ENCODE results near the gene PDLIM5.

PDLIM5 gene

GRCh38 chr4:94649381-94650133, 197.8 kb downstream of the PDLIM5 start:
- no peak for TF ChIP-seq CTCF (IDR thresholded peaks at IDR 0.05; ENCODE audit: low read depth, low read length, missing control alignments)
- no peak overlapping the region for H3K4me3 ChIP-seq (ENCODE audit: low read depth, low read length)
- no peak for DNase-seq (ENCODE audit: low read depth)

GRCh38 chr4:94650134-94650495, 198.4 kb downstream of the PDLIM5 start:
- no peak for DNase-seq (ENCODE audit: low read depth)
- no peak for TF ChIP-seq CTCF (IDR thresholded peaks at IDR 0.05; ENCODE audit: low read depth, low read length, missing control alignments)
- H3K4me3 ChIP-seq (ENCODE audit: low read depth, low read length) = no peak overlapping the region

- no peak for TF ChIP-seq CTCF (IDR thresholded peaks at IDR 0.05; ENCODE audit: low read depth, low read length, missing control alignments)
- DNase-seq (ENCODE audit: low read depth) = no peak
- H3K4me3 ChIP-seq (ENCODE audit: low read depth, low read length) = no peak overlapping the region
Observed at GRCh38 chr4:94650690-94651089, 198.9 kb downstream of the PDLIM5 start.

DNA sequence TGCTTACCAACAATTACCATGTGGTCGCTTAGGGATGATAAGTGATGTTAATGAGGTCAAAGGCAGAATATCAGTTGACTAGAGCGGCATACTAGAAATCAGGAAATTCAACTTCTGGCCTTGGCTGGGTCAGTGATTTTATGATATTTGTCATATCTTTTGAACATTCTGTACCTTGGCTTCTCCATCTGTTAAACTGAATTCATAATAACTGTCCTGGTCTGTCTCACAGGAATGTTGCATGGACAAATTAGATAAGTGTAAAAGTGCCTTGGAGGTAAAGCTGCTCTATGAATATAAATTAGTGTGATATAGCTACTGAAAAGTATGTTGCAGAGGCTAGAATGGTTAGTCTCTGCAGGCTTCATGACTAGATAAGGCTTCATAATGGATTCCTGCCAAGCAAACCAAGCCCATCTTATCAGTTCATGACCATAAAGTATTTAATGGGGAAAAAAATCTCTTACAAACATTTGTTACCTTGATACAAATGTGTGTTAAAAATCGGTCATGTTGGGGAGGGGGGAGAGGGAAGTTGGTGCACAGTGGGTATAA, 201.4 kb downstream of the PDLIM5 start:
- no peak for TF ChIP-seq CTCF (IDR thresholded peaks at IDR 0.05; ENCODE audit: low read depth, low read length, missing control alignments)
- DNase-seq (ENCODE audit: low read depth) = no peak
- H3K4me3 ChIP-seq (ENCODE audit: low read depth, low read length) = no peak overlapping the region

DNA sequence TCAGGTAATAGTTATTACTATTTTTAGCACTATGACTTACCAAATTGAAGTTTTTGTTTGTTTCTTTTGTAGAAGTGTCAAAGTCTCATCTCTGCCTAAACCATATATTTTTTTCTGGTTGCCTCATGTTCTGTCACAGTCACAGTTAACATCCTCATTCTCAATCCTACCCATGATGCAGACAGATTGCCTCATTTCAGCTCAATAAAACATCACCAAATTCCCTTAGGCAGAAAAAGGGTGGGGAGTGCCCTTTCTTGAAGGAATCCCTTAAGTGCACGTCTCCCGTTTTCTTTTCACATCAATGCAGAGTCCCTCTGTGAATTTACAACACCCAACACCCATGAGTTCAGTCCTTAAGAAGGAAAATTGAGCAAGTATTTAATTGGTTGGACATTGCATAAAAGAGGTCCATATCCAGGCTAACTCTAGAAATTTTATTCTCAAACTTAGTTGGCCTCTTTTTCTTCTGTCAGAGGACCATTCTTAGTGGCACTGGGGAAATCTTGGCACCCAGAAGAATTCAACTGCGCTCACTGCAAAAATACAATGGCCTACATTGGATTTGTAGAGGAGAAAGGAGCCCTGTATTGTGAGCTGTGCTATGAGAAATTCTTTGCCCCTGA, 202.4 kb downstream of the PDLIM5 start:
- no peak for DNase-seq (ENCODE audit: low read depth)
- no peak overlapping the region for H3K4me3 ChIP-seq (ENCODE audit: low read depth, low read length)
- TF ChIP-seq CTCF (IDR thresholded peaks at IDR 0.05; ENCODE audit: low read depth, low read length, missing control alignments) = no peak

DNA sequence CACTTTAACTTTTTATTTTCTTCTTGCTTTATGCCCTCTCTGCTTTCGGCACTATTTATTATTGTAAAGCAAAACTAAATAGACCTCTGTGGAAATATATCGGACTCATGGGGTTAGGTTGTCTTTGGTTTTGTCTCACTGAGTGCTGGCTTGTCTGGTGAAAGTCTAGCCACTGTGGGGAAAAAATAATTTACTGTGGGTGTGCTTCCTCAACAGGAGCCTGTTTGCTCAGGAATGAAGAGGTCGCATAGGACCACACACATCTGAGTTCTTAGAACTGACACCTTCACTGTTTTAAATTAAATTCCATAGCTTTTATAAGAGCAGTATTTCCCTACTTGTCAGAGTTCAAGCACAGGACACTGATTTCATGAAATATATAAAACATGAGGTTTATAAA, 203.0 kb downstream of the PDLIM5 start:
- no peak for DNase-seq (ENCODE audit: low read depth)
- H3K4me3 ChIP-seq (ENCODE audit: low read depth, low read length) = no peak overlapping the region
- no peak for TF ChIP-seq CTCF (IDR thresholded peaks at IDR 0.05; ENCODE audit: low read depth, low read length, missing control alignments)

All from GM12864 (cell line).